ENCODE measurements around the gene HAGH. TPM values are rescaled to one million over a fixed set of nuclear protein-coding genes. Genes with fewer than 3 reads are reported as not detected.

HAGH gene
- total RNA-seq, 6 experiments from 2014 or later, result 34.2 to 55.3 (median 38.7) TPM

DNA sequence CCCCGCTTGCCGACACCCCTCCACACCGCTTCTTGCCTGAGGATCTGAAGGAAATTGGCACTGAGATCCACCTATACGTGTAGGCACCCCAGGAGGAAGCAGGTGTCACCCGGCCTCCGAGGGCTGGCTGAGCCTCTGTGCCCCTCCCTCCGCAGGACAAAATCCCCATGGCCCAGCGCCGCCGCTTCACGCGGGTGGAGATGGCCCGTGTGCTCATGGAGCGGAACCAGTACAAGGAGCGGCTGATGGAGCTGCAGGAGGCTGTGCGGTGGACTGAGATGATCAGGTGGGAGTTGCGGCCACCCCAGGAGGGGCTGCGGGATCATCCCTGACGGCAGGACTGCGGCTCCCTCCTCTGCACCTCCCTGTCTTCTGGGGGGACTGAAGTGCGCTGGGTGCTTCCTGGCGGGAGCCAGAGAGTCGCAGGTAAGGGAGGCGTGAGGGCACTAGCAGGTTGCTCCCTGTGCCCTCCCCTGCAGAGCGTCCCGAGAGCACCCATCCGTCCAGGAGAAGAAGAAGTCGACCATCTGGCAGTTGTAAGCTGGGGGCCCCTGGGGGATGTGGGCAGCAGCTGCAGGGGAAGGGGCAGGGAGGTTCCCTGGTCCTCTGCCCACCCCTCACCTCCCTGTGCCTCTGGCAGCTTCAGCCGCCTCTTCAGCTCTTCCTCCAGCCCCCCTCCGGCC is 64.3 kb downstream of the HAGH start:
- Mint-ChIP-seq H3K36me3 (ENCODE audit: low read depth) (peaks cover 7% of the 10 kb centered on the region), H3K4me3 (no peak overlapping the region), H3K27ac (no peak overlapping the region), H3K4me1 (ENCODE audit: low read depth) (no peaks in the 10 kb centered on the region), H3K9me3 (no peaks in the 10 kb centered on the region), H3K27me3 (ENCODE audit: insufficient read depth) (peaks cover 4% of the 10 kb centered on the region)
- DNase-seq, result no peak
- TF ChIP-seq, protein P1, sequence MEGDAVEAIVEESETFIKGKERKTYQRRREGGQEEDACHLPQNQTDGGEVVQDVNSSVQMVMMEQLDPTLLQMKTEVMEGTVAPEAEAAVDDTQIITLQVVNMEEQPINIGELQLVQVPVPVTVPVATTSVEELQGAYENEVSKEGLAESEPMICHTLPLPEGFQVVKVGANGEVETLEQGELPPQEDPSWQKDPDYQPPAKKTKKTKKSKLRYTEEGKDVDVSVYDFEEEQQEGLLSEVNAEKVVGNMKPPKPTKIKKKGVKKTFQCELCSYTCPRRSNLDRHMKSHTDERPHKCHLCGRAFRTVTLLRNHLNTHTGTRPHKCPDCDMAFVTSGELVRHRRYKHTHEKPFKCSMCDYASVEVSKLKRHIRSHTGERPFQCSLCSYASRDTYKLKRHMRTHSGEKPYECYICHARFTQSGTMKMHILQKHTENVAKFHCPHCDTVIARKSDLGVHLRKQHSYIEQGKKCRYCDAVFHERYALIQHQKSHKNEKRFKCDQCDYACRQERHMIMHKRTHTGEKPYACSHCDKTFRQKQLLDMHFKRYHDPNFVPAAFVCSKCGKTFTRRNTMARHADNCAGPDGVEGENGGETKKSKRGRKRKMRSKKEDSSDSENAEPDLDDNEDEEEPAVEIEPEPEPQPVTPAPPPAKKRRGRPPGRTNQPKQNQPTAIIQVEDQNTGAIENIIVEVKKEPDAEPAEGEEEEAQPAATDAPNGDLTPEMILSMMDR (IDR thresholded peaks at IDR 0.05), result no peak

DNA sequence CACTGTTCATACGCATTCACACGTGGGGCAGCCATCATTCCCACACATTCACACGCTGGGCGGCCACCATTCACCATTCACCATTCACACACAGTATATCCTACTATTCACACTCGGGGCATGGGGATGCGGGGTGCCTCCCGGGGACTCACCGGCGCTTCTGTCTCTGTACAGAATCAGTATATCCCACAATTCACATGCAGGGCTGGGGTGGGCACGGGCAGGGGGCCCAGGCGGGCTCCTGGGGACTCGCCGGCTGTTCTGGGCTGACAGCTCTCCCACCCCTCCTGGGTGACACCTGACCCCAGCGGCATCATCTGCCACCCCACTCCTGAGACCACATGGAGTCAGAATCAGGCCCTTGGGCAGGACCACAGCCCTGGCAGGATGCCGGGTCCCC is 64.9 kb downstream of the HAGH start:
- peaks cover 7% of the 10 kb centered on the region for H3K36me3 Mint-ChIP-seq (ENCODE audit: low read depth)
- no peak for DNase-seq
- peaks cover 4% of the 10 kb centered on the region for H3K27me3 Mint-ChIP-seq (ENCODE audit: insufficient read depth)
- no peak overlapping the region for H3K27ac Mint-ChIP-seq
- TF ChIP-seq, protein P1 (IDR thresholded peaks at IDR 0.05), result no peak
- H3K9me3 Mint-ChIP-seq, result no peaks in the 10 kb centered on the region
- no peak overlapping the region for H3K4me3 Mint-ChIP-seq
- H3K4me1 Mint-ChIP-seq (ENCODE audit: low read depth), result no peaks in the 10 kb centered on the region

DNA sequence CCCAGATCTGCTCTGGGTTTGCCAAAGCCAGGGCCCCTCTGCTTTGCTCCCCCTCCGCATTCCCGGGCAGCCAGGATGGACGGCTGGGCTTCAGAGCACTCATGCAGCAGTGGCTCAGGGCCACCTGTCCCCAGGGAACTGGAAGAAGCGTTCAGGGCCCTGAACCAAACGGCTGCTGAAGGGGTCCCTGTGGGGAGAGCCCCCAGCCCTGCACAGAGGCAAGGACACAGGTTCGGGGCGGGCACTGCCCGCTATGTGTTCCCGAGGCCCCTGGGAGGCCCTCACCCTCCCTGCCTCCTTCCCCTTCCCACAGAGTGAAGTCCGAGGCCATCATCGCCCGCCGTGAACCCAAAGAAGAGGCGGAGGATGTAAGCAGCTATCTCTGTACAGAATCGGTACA is 65.7 kb downstream of the HAGH start:
- no peaks in the 10 kb centered on the region for H3K9me3 Mint-ChIP-seq
- H3K4me3 Mint-ChIP-seq, result no peak overlapping the region
- no peak for DNase-seq
- H3K4me1 Mint-ChIP-seq (ENCODE audit: low read depth), result no peaks in the 10 kb centered on the region
- H3K27me3 Mint-ChIP-seq (ENCODE audit: insufficient read depth), result peaks cover 4% of the 10 kb centered on the region
- TF ChIP-seq, protein P1 (IDR thresholded peaks at IDR 0.05), result no peak
- H3K27ac Mint-ChIP-seq, result no peak overlapping the region
- H3K36me3 Mint-ChIP-seq (ENCODE audit: low read depth), result peaks cover 7% of the 10 kb centered on the region

DNA sequence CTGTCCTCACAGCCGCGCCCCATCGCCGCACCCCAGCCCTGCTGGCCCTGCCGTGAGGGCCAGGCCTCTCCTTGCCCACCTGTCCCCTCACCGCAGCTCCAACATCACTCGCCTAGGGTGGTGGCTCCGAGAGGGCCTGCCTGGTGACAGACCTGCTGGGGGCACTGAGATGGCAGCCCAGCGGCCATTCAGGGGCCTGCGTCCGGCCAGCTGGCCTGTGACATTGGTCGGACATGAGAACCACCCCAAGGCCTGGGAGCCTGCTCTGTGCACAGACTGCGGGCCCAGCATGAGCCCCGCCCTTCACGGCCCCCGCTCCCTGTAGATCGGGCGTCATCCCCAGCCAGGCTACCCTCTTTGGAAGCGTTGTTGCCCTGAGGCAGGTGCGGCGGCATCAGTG is 67.1 kb downstream of the HAGH start:
- H3K4me3 Mint-ChIP-seq, result no peak overlapping the region
- H3K27ac Mint-ChIP-seq, result no peak overlapping the region
- peaks cover 4% of the 10 kb centered on the region for H3K27me3 Mint-ChIP-seq (ENCODE audit: insufficient read depth)
- DNase-seq, result no peak
- H3K9me3 Mint-ChIP-seq, result no peaks in the 10 kb centered on the region
- H3K4me1 Mint-ChIP-seq (ENCODE audit: low read depth), result no peaks in the 10 kb centered on the region
- TF ChIP-seq, protein P1 (IDR thresholded peaks at IDR 0.05), result no peak
- H3K36me3 Mint-ChIP-seq (ENCODE audit: low read depth), result peaks cover 16% of the 10 kb centered on the region

DNA sequence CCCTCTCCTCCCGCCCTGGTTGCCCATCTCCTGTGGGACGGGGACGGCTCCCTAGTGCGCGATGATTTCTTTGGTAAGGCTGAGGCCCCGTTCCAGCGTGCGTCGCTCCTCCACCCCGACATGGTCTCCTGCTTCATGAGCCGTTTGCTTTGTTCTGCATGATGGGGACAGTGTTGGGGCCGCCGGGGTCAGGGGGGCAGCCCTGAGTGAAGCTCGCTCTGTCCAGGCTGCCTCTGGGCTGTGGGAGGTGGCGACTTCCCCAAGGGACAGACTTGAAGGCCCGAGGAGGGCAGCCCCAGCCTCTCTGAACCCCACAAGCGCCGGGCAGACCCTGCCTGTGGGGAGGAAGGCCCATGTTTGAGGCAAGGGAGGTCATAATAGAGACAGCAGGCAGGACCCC is 67.7 kb downstream of the HAGH start:
- Mint-ChIP-seq H3K27me3 (ENCODE audit: insufficient read depth) (peaks cover 4% of the 10 kb centered on the region), H3K36me3 (ENCODE audit: low read depth) (peaks cover 16% of the 10 kb centered on the region), H3K4me1 (ENCODE audit: low read depth) (no peaks in the 10 kb centered on the region), H3K9me3 (no peaks in the 10 kb centered on the region), H3K27ac (no peak overlapping the region), H3K4me3 (no peak overlapping the region)
- no peak for DNase-seq
- TF ChIP-seq, protein P1 (IDR thresholded peaks at IDR 0.05), result no peak

Measured in HFFc6 (cell line).